OCI-LY1 (cell line): ENCODE measurements around the gene TM4SF5.

Experiments
- H2AFZ ChIP-seq: fragments of 200-600 bp; sonication (generic), shearing (Covaris generic); 2 replicates; pipeline ENCODE4 v1.6.0; 2014; ENCODE audit warnings: antibody characterized with exemption, mild to moderate bottlenecking, low read length
- H3F3A ChIP-seq: fragments of 200-600 bp; sonication (generic), shearing (Covaris generic); 2 replicates; pipeline ENCODE4 v1.6.0; 2014; ENCODE audit warnings: mild to moderate bottlenecking, antibody characterized with exemption, low read length, moderate library complexity; ENCODE audit not compliant: insufficient read depth
- H3K27ac ChIP-seq: fragments of 200-600 bp; sonication (generic); 2 replicates; pipeline ENCODE4 v1.5.1; 2014; ENCODE audit warnings: low read length, mixed run types, mild to moderate bottlenecking, low read depth; ENCODE audit not compliant: poor library complexity, severe bottlenecking
- H3K27me3 ChIP-seq: fragments of 200-600 bp; sonication (generic); 2 replicates; pipeline ENCODE4 v1.6.0; 2014; ENCODE audit warnings: antibody characterized with exemption, mild to moderate bottlenecking, low read length, moderate library complexity; ENCODE audit not compliant: insufficient read depth
- H3K36me3 ChIP-seq: fragments of 200-600 bp; sonication (generic); 2 replicates; pipeline ENCODE4 v1.6.1; 2014; ENCODE audit warnings: mild to moderate bottlenecking, antibody characterized with exemption, low read length, moderate library complexity, mixed read lengths; ENCODE audit not compliant: insufficient read depth
- H3K4me1 ChIP-seq: fragments of 200-600 bp; sonication (generic); 2 replicates; pipeline ENCODE4 v1.5.1; 2014; ENCODE audit warnings: mild to moderate bottlenecking, low read length, moderate library complexity; ENCODE audit not compliant: insufficient read depth, severe bottlenecking
- H3K4me2 ChIP-seq: fragments of 200-600 bp; sonication (generic), shearing (Covaris generic); 2 replicates; pipeline ENCODE4 v1.6.1; 2014; ENCODE audit warnings: low read length
- H3K4me3 ChIP-seq: fragments of 200-600 bp; sonication (generic); 2 replicates; pipeline ENCODE4 v1.5.1; 2014; ENCODE audit warnings: low read length, low read depth, mild to moderate bottlenecking, mixed read lengths; ENCODE audit not compliant: poor library complexity, severe bottlenecking
- H3K79me2 ChIP-seq: fragments of 200-600 bp; shearing (Covaris generic); 2 replicates; pipeline ENCODE4 v1.6.1; 2016; ENCODE audit warnings: mixed run types, low read length, mixed read lengths; ENCODE audit not compliant: insufficient read depth
- H3K9ac ChIP-seq: fragments of 200-600 bp; sonication (generic), shearing (Covaris generic); 2 replicates; pipeline ENCODE4 v1.6.1; 2014; ENCODE audit warnings: mild to moderate bottlenecking, low read length, mixed read lengths
- H3K9me2 ChIP-seq: fragments of 200-600 bp; sonication (generic), shearing (Covaris generic); 2 replicates; pipeline ENCODE4 v1.6.1; 2014; ENCODE audit warnings: low read depth, mild to moderate bottlenecking, low read length, mixed read lengths
- H3K9me3 ChIP-seq: fragments of 200-600 bp; shearing (Covaris generic); 2 replicates; pipeline ENCODE4 v1.6.1; 2014; ENCODE audit warnings: low read length, mixed read lengths
- H4K20me1 ChIP-seq: fragments of 200-600 bp; sonication (generic), shearing (Covaris generic); 2 replicates; pipeline ENCODE4 v1.6.0; 2016; ENCODE audit warnings: mild to moderate bottlenecking, low read length; ENCODE audit not compliant: insufficient read depth
- CTCF ChIP-seq: fragments of 200-600 bp; sonication (generic), shearing (Covaris generic); IDR thresholded peaks from 2 replicates; pipeline ENCODE4 v1.5.1; 2017; ENCODE audit warnings: mild to moderate bottlenecking, antibody characterized with exemption, low read length, moderate library complexity, mixed read lengths
- EZH2 ChIP-seq: fragments of 200-600 bp; sonication (generic), shearing (Covaris generic); IDR thresholded peaks from 2 replicates; pipeline ENCODE4 v1.8.0; 2017; ENCODE audit warnings: borderline replicate concordance, mixed run types, mild to moderate bottlenecking, antibody characterized with exemption, low read length, moderate library complexity, mixed read lengths

The TM4SF5 gene

GRCh38 chr17:4789951-4790704 is 18.4 kb downstream of the TM4SF5 start:
- no peak overlapping the region; the same call in 1 of the 2 replicates for H2AFZ ChIP-seq
- peaks cover 17% of the 10 kb centered on the region for H3K4me1 ChIP-seq
- no peaks in the 10 kb centered on the region for H3K79me2 ChIP-seq
- H3K4me2 ChIP-seq: peak overlapping the region; percentile 100
- H3K9ac ChIP-seq: peak overlapping the region; percentile 72
- no peaks in the 10 kb centered on the region for H3F3A ChIP-seq
- H3K9me3 ChIP-seq: no peaks in the 10 kb centered on the region
- H3K27ac ChIP-seq: no peak overlapping the region
- peak; percentile 75 for TF ChIP-seq CTCF
- TF ChIP-seq EZH2: no peak
- H3K36me3 ChIP-seq: no peaks in the 10 kb centered on the region
- peak overlapping the region; percentile 68 for H3K4me3 ChIP-seq
- H3K27me3 ChIP-seq: peaks cover 5% of the 10 kb centered on the region; the same call in 1 of the 2 replicates
- no peaks in the 10 kb centered on the region for H4K20me1 ChIP-seq
- H3K9me2 ChIP-seq: no peaks in the 10 kb centered on the region

GRCh38 chr17:4790705-4791088 is 19.0 kb downstream of the TM4SF5 start:
- H3K9me3 ChIP-seq: no peaks in the 10 kb centered on the region
- H3K9ac ChIP-seq: peak overlapping the region; percentile 72; the same call in 1 of the 2 replicates
- no peaks in the 10 kb centered on the region for H4K20me1 ChIP-seq
- H3K9me2 ChIP-seq: no peaks in the 10 kb centered on the region
- peaks cover 5% of the 10 kb centered on the region; the same call in 1 of the 2 replicates for H3K27me3 ChIP-seq
- H3F3A ChIP-seq: no peaks in the 10 kb centered on the region
- no peaks in the 10 kb centered on the region for H3K79me2 ChIP-seq
- H3K4me1 ChIP-seq: peaks cover 19% of the 10 kb centered on the region
- peak overlapping the region; percentile 100 for H3K4me2 ChIP-seq
- no peaks in the 10 kb centered on the region for H3K36me3 ChIP-seq
- no peak overlapping the region for H3K27ac ChIP-seq
- TF ChIP-seq CTCF (no peak), EZH2 (no peak)
- peak overlapping the region; percentile 68 for H3K4me3 ChIP-seq
- H2AFZ ChIP-seq: no peak overlapping the region

- no peaks in the 10 kb centered on the region for H3K9me3 ChIP-seq
- no peaks in the 10 kb centered on the region for H3K27me3 ChIP-seq
- H4K20me1 ChIP-seq: no peaks in the 10 kb centered on the region
- no peak overlapping the region; the same call in 1 of the 2 replicates for H3K4me2 ChIP-seq
- H3K79me2 ChIP-seq: peaks cover 4% of the 10 kb centered on the region; the same call in 1 of the 2 replicates
- peaks cover 20% of the 10 kb centered on the region for H3K4me1 ChIP-seq
- no peak overlapping the region for H3K9ac ChIP-seq
- H3K9me2 ChIP-seq: no peaks in the 10 kb centered on the region
- H3K27ac ChIP-seq: no peak overlapping the region
- H3K4me3 ChIP-seq: no peak overlapping the region
- no peaks in the 10 kb centered on the region for H3F3A ChIP-seq
- TF ChIP-seq CTCF (no peak), EZH2 (no peak)
- peak overlapping the region; percentile 89 for H2AFZ ChIP-seq
- peaks cover 17% of the 10 kb centered on the region for H3K36me3 ChIP-seq
Measured at GRCh38 chr17:4795168-4795567, 23.5 kb downstream of the TM4SF5 start.
